ENCODE results near the gene WRAP53.
"Not testable (repeated sequence)": the region's sequence is repeated elsewhere in the genome, so short reads cannot be mapped to it uniquely, and the experiment has no call there.

WRAP53 gene

GRCh38 chr17:7687908-7688807, at the start of gene WRAP53:
WRAP53 (plus strand) TSS chr17:7688477; CDS start chr17:7688649, 172 bp downstream.
- peak; percentile 91 for DNase-seq (ENCODE audit: low read depth)

- no peak for DNase-seq (ENCODE audit: low read depth)
Measured at GRCh38 chr17:7640783-7641182, 47.5 kb upstream of the WRAP53 start.

GRCh38 chr17:7641635-7642034, 46.6 kb upstream of the WRAP53 start:
- DNase-seq (ENCODE audit: low read depth), result not testable (repeated sequence)

GRCh38 chr17:7644775-7645174, 43.5 kb upstream of the WRAP53 start:
- DNase-seq (ENCODE audit: low read depth), result no peak

- no peak for DNase-seq (ENCODE audit: low read depth)
Measured at GRCh38 chr17:7646457-7646856, 41.8 kb upstream of the WRAP53 start.

- DNase-seq (ENCODE audit: low read depth), result no peak
Measured at GRCh38 chr17:7647018-7647417, 41.3 kb upstream of the WRAP53 start.

- peak; percentile 51 for DNase-seq (ENCODE audit: low read depth)
Measured at GRCh38 chr17:7650509-7651096, 37.7 kb upstream of the WRAP53 start, which contains the start of gene ATP1B2. ATP1B2 (plus strand) TSS chr17:7650926; CDS start chr17:7651519, 593 bp downstream.

GRCh38 chr17:7651097-7651664, 37.1 kb upstream of the WRAP53 start:
- no peak for DNase-seq (ENCODE audit: low read depth)

GRCh38 chr17:7651665-7652387, 36.5 kb upstream of the WRAP53 start:
- DNase-seq (ENCODE audit: low read depth), result no peak

- no peak for DNase-seq (ENCODE audit: low read depth)
Measured at GRCh38 chr17:7652388-7653356, 35.6 kb upstream of the WRAP53 start.

- no peak for DNase-seq (ENCODE audit: low read depth)
Measured at GRCh38 chr17:7654832-7655540, 33.3 kb upstream of the WRAP53 start.

GRCh38 chr17:7655541-7655840, 32.8 kb upstream of the WRAP53 start:
- no peak for DNase-seq (ENCODE audit: low read depth)

GRCh38 chr17:7656958-7657609, 31.2 kb upstream of the WRAP53 start:
- DNase-seq (ENCODE audit: low read depth), result no peak

- no peak for DNase-seq (ENCODE audit: low read depth)
Measured at GRCh38 chr17:7667656-7668406, 20.4 kb upstream of the WRAP53 start.

GRCh38 chr17:7668482-7668881, 19.8 kb upstream of the WRAP53 start:
- DNase-seq (ENCODE audit: low read depth), result no peak

- DNase-seq (ENCODE audit: low read depth), result no peak
Measured at GRCh38 chr17:7673239-7673638, 15.0 kb upstream of the WRAP53 start.

GRCh38 chr17:7674934-7675333, 13.3 kb upstream of the WRAP53 start:
- no peak for DNase-seq (ENCODE audit: low read depth)

- DNase-seq (ENCODE audit: low read depth), result no peak
Measured at GRCh38 chr17:7676533-7676932, 11.7 kb upstream of the WRAP53 start.

- no peak for DNase-seq (ENCODE audit: low read depth)
Measured at GRCh38 chr17:7677388-7678067, 10.7 kb upstream of the WRAP53 start.

All from stimulated activated CD8-positive, alpha-beta memory T cell treated with anti-CD3 and anti-CD28 coated beads, Interleukin-15, amount 100 ng/mL, for 1 hour (primary cell).